ENCODE measurements around the gene CALR3. TPM values are rescaled to one million over a fixed set of nuclear protein-coding genes. Genes with fewer than 3 reads are reported as not detected.
"Not testable (repeated sequence)": the region's sequence is repeated elsewhere in the genome, so short reads cannot be mapped to it uniquely, and the experiment has no call there.

The CALR3 gene
- total RNA-seq, 1 experiment from 2014 or later = not detected

DNA sequence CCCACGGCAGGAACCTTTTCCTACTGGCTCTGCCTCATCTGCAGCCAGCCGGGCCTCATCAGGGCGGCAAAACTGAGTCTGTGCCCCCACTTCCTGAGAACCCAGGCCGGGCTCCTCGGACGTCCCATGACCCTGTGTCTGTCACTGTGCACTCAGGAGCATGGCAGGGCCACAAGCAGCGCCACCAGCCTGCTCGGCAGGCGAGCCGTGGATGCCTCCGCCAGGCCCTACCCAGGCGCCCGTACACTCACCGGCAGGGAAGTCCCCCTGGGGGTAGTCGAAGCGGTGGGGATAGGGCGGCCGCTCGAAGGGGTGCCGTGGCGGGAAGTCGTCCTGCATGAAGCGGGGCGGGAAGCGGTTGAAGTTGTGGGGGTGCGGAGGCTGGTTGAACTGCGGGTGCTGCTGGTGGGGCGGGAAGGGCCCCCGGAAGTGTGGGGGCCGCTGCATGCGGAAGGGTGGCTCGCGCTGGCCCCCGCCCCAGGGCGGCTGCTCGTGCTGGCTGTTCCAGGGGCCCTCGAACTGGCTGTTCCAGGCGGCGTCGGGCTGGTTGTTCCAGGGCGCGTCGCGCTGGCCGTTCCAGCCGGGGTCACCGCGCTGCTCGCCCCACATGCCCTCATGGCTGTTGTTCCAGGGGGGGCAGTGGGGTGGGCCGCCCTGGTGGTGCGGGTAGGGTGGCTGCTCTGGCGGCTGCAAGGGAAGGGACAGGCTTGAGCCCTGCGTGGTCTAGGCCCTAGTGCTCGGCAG lies 29.2 kb upstream of the CALR3 start:
- no peak for DNase-seq (ENCODE audit: low read depth)

DNA sequence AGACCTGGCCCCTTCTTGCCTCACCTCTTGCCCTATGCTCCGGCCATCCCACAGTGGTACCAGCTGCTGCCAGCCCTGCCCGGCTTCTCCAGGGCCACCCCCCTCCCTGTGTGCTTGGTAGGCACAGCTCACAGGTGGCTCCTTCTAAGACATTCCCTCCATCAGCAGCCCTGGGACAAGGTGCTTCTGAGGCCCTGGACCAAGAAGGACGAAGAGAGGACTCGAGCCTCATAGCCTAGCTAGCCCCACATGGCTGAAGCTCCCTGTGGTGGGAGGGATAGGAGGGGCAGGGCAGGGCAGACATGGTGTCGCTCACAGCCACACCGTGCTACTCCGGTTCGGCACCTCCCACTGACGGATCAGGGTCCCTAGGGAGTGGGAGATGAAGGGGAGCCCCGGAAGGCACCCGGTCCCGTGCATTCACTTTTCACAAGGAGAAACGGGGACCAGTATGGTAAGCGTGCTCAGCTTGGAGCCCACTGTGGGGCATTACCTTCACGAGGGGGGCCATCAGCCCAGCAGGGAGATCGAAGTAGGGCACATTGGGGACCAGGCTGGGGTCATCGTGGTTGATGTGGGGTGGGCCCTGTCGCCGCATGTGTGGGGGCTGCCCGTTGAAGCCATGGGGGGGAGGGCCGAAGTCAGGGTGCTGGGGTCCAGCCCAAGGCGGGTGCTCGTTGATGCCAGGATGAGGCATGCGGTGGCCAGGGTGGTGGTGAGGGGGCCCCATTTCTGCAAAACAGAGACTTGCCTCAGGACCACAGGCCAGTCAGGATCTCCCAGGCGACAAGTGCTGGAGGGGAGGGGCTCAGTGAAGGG lies 26.8 kb upstream of the CALR3 start:
- DNase-seq (ENCODE audit: low read depth) = no peak

GRCh38 chr19:16521715-16522289 lies 25.8 kb upstream of the CALR3 start:
- DNase-seq (ENCODE audit: low read depth) = no peak

- no peak for DNase-seq (ENCODE audit: low read depth)
Measured at GRCh38 chr19:16520986-16521624, 25.1 kb upstream of the CALR3 start.

DNA sequence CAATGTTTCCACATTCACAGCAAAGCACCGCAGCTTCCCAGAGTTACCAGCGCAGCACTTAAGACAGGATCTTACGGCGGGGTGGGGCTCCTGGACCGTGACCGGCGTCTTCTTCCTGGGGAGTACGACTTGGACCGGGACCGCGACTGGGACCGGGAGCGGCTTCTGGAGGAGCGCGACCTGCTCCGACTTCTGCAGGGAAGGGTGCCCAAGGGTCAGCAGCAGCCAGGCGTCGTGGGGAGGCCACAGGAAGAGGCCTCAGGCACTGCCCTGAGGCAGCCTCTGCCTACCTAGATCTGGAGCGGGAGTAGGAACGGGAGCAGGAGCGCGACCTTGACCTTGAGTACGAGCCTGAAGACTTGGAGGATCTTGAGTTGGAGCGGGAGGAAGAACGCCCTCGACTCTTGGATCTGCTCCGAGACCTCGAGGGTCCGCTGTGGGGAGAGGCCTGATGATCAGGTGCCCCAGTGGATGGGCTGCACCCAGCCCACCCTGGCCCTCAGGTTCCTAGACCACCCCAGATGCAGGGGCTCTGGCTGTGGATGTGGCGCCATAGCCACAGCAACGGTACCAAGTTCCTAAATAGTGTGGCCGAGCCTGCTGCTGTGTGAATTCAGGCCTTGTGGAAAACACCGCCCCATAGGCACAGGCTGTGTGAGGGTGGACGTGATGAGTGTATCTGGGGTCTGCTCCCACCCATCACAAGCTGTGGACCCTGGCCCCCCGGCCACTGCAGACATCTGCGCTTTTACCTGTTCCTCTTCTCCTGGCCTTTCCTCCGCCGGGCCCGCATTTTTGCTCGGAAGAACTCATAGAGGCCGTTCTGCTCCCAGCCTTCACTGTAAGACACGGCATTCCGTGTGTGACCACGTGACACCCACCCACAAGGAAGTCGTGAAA lies 24.4 kb upstream of the CALR3 start:
- DNase-seq (ENCODE audit: low read depth) = no peak

DNA sequence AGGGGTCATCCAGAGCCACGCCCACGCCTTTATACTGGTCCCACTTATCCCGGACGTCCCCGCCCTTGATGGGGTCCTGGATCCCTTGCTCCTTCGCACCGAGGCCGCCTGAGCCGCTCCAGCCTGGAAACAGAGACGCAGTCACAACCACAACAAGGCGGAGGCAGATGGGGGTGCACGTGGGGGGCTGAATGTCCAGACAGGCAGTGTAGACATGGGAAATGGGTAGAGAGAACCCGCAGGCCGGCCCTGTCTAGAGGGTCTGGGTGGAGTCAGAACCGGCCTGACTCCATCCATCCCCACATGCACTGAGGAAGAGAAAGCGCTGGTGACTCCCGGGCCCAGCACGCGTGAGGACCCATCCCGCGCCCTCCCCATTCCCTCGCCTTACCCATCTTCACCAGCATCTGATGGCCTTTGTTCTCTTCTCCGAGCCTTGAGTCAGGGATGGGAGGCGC lies 23.3 kb upstream of the CALR3 start:
- DNase-seq (ENCODE audit: low read depth) = no peak

DNA sequence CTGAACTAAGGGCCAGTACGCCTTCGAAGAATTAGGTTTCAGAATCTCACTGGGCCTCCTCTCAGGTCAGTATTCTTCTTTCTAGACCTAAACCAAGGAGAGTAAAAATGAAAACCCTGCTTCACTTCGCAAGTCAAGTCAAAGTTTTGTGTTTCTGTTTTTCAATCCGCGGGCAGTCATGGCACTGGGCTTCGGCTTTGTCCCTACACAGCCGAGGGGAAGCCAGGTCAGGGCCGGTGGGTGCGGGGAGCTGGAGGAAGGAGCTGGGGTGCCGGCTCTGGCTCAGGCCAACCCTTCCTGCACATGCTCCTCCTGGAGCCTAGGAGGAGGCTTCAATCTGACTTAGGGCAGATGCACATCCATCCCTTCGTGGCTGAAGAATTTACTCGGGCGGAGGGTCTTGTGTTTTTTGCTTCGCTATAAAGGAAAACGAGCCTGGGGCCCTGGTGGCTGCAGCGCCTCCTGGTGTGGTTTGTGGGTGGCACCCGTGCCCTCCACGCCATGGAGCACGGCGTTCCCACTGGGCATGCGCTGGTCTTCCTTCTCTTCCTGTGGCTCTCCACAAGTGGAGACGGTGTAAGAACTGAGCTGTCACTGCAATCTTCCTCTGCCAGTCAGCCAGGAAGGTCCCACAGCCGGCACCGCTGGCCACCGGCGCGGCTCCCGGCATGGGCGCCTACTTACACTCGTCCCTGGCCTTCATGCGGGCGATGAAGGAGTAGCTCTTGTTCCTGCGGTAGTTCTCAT lies 22.7 kb upstream of the CALR3 start:
- no peak for DNase-seq (ENCODE audit: low read depth)

- no peak for DNase-seq (ENCODE audit: low read depth)
Measured at GRCh38 chr19:16518061-16518460, 22.1 kb upstream of the CALR3 start.

GRCh38 chr19:16516923-16517610 lies 21.1 kb upstream of the CALR3 start:
- no peak for DNase-seq (ENCODE audit: low read depth)

DNA sequence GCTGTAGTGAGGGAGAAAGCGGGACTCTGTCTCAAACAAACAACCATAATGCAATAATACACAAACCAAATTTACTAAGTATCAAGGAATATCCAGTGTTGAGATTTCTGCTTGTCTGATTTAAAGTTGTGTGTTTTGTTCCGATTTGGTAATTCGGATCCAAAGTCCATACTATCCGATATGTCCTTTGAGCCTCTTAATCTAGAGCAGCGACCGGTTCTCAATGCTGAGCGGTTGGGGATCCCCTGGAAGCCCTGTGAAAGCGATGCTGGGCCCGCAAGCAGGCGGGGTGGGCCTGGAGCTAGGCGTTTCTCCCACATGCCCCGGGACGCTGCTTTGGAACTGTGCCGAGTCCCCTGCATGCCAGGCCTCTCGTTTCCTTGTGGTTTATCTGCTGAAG lies 20.4 kb upstream of the CALR3 start:
- no peak for DNase-seq (ENCODE audit: low read depth)

GRCh38 chr19:16514383-16515019 lies 18.5 kb upstream of the CALR3 start:
- no peak for DNase-seq (ENCODE audit: low read depth)

DNA sequence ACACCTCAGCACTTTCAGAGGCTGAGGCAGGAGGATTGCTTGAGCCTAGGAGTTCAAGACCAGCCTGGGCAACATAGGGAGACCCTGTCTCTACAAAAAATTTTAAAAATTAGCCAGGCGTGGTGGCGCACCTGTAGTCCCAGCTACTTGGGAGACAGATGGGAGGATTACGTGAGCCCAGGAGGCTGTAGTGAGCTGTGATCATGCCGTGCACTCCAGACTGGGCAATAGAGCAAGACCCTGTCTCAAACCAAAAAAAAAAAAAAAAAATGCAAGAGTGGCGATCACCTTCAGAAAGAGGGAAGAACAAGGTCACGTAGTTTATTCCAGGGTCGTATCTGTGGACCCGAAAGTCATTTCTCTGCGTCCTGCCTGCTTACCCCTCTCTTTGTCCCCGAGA lies 16.6 kb upstream of the CALR3 start:
- DNase-seq (ENCODE audit: low read depth) = not testable (repeated sequence)

GRCh38 chr19:16509141-16510061 lies 13.4 kb upstream of the CALR3 start:
- DNase-seq (ENCODE audit: low read depth) = no peak

GRCh38 chr19:16508546-16508945 lies 12.6 kb upstream of the CALR3 start:
- DNase-seq (ENCODE audit: low read depth) = no peak

GRCh38 chr19:16506961-16507360 lies 11.0 kb upstream of the CALR3 start:
- no peak for DNase-seq (ENCODE audit: low read depth)

- not testable (repeated sequence) for DNase-seq (ENCODE audit: low read depth)
Measured at GRCh38 chr19:16506161-16506560, 10.2 kb upstream of the CALR3 start.

DNA sequence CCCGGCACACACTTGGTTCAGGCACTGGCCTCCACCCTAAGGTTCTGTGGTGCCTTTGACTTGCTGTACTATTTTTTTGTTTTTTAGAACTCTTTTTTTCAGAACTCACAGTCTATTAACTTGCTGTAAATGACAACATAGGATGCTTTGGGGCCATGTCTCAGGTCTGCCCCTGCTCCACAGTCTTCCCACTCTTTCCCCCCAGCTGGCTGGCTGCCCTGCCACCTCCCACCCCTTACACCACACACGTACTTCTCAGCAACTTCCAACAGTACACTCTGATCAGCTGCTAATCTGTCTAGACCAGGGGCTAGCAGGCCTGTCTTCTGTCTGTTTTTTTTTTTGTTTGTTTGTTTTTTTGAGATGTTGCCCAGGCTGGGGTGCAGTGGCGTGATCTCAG lies 8.3 kb upstream of the CALR3 start:
- no peak for DNase-seq (ENCODE audit: low read depth)

GRCh38 chr19:16497837-16498236 lies 1.9 kb upstream of the CALR3 start:
- no peak for DNase-seq (ENCODE audit: low read depth)

All from LHCN-M2 (cell line).